CD4-positive, alpha-beta T cell (primary cell): ENCODE measurements around the gene NEU1. TPM values are rescaled to one million over a fixed set of nuclear protein-coding genes. Genes with fewer than 3 reads are reported as not detected.
"Not testable (repeated sequence)": the region's sequence is repeated elsewhere in the genome, so short reads cannot be mapped to it uniquely, and the experiment has no call there.

Source experiments
- ATAC-seq: fragments of 200-7000 bp; cut with Tn5 transposase; one replicate; pipeline ENCODE4 v1.10.0; 2022; ENCODE audit warnings: mild to moderate bottlenecking; ENCODE audit not compliant: poor library complexity
- CTCF ChIA-PET: fragments of 350-600 bp; sonication (Branson Sonifier 250); formaldehyde crosslinking; loops from one replicate; lab custom pipeline; 2021; ENCODE audit warnings: antibody characterized with exemption, inconsistent platforms; lab: Charles Lee
- POLR2A ChIA-PET: fragments of 350-600 bp; sonication (Branson Sonifier 250); formaldehyde crosslinking; loops from one replicate; lab custom pipeline; 2021; ENCODE audit warnings: antibody characterized with exemption, inconsistent platforms; lab: Charles Lee
- DNase-seq, 14 experiments: peaks; one replicate each; pipeline ENCODE4 v3.0.0-alpha.2; 2013 to 2020; ENCODE audit warnings: mixed read lengths in 2 of 14
- H3K27ac ChIP-seq, 2 donors: one replicate each; pipeline versions ENCODE4 v1.5.1 to v1.7.0; 2013; ENCODE audit warnings: low read length in 2 of 2, low read depth in 1 of 2, mild to moderate bottlenecking in 1 of 2
- H3K27me3 ChIP-seq, 2 experiments: 1 replicate in 1 of 2; 2 replicates in 1 of 2; pipeline versions ENCODE4 v1.6.1 to v1.7.0; 2013; ENCODE audit warnings: low read length in 2 of 2, control low read depth in 1 of 2, mild to moderate bottlenecking in 1 of 2, moderate library complexity in 1 of 2; ENCODE audit not compliant: insufficient read depth in 2 of 2, control insufficient read depth in 1 of 2
- H3K36me3 ChIP-seq: one replicate; pipeline ENCODE4 v1.6.1; 2013; ENCODE audit warnings: low read length, control low read depth; ENCODE audit not compliant: insufficient read depth
- H3K4me1 ChIP-seq: one replicate; pipeline ENCODE4 v1.6.1; 2013; ENCODE audit warnings: low read length, control low read depth; ENCODE audit not compliant: insufficient read depth
- H3K4me3 ChIP-seq: one replicate; pipeline ENCODE4 v1.5.1; 2013; ENCODE audit warnings: mild to moderate bottlenecking, low read length, moderate library complexity
- H3K9me3 ChIP-seq, 2 experiments: 1 replicate in 1 of 2; 2 replicates in 1 of 2; pipeline versions ENCODE4 v1.6.1 to v1.7.0; 2013; ENCODE audit warnings: low read length in 2 of 2, mild to moderate bottlenecking in 2 of 2, control low read depth in 1 of 2, moderate library complexity in 1 of 2; ENCODE audit not compliant: control insufficient read depth in 1 of 2, insufficient read depth in 1 of 2
- H3K27ac Mint-ChIP-seq: one replicate; pipeline ENCODE4 v1.8.0; 2020; ENCODE audit warnings: mixed read lengths
- H3K27me3 Mint-ChIP-seq: one replicate; pipeline ENCODE4 v1.8.0; 2021; ENCODE audit warnings: mixed read lengths
- H3K36me3 Mint-ChIP-seq: one replicate; pipeline ENCODE4 v1.8.0; 2021; ENCODE audit warnings: low read depth, mixed read lengths
- H3K4me1 Mint-ChIP-seq: one replicate; pipeline ENCODE4 v1.8.0; 2021; ENCODE audit warnings: low read depth, mixed read lengths
- H3K4me3 Mint-ChIP-seq: one replicate; pipeline ENCODE4 v1.8.0; 2020; ENCODE audit warnings: mild to moderate bottlenecking, mixed read lengths
- H3K9me3 Mint-ChIP-seq: one replicate; pipeline ENCODE4 v1.8.0; 2020; ENCODE audit warnings: mixed read lengths
- CTCF ChIP-seq: fragments of 200-600 bp; IDR thresholded peaks from one replicate; pipeline ENCODE4 v1.8.0; 2022; ENCODE audit warnings: antibody characterized with exemption, mild to moderate bottlenecking
- intact Hi-C, 2 experiments: fragments of 100-400 bp; cut with DNase I in 1 of 2; cut with micrococcal nuclease in 1 of 2; formaldehyde crosslinking; loops; one replicate each; pipeline versions ENCODE4 v1.15.1 to v1.9.0; 2023 to 2025; cut with DNase I, micrococcal nuclease
- total RNA-seq, 174 experiments: library from RNA in 2 of 174; stranded (reverse) in 2 of 174; gene quantifications; one replicate each; pipeline ENCODE4 v1.2.3 and lab custom pipeline; 2021 to 2026

Gene NEU1
- total RNA-seq, 2 experiments from 2014 or later, result 19.7 to 21.1 TPM

- H3K4me3 ChIP-seq, result peak overlapping the region; percentile 84
- H3K4me1 Mint-ChIP-seq, result peaks cover 50% of the 10 kb centered on the region
Observed at GRCh38 chr6:31826793-31827285, 35.8 kb downstream of the NEU1 start.

GRCh38 chr6:31825553-31825952 lies 37.1 kb downstream of the NEU1 start:
- CTCF ChIA-PET, result interaction anchor here (1.3 kb wide), 1 partner anchor 96 kb away, joined by 3 read pairs; no protein-coding TSS in a partner anchor
- Histone ChIP-seq H3K27me3 (no peaks in the 10 kb centered on the region), H3K9me3 (no peaks in the 10 kb centered on the region), H3K4me3 (no peak overlapping the region), H3K36me3 (no peaks in the 10 kb centered on the region), H3K4me1 (peaks cover 42% of the 10 kb centered on the region), H3K27ac (no peak overlapping the region)
- DNase-seq (no peak), ATAC-seq (no peak)
- H3K4me3 Mint-ChIP-seq, result peak overlapping the region; percentile 96
- no peaks in the 10 kb centered on the region for H3K27me3 Mint-ChIP-seq
- TF ChIP-seq CTCF, result no peak
- H3K9me3 Mint-ChIP-seq, result no peaks in the 10 kb centered on the region
- intact Hi-C loops, result no loop called here
- peaks cover 16% of the 10 kb centered on the region for H3K36me3 Mint-ChIP-seq
- POLR2A ChIA-PET, result interaction anchor here (2.9 kb wide), 1 partner anchor 11 kb away, joined by 23 read pairs; the partner anchor contains the start of genes HSPA1A and HSPA1L
- H3K4me1 Mint-ChIP-seq, result peaks cover 54% of the 10 kb centered on the region
- H3K27ac Mint-ChIP-seq, result peak overlapping the region; percentile 97

More at GRCh38 chr6:31826793-31827285, 35.8 kb downstream of the NEU1 start:
- Histone ChIP-seq H3K9me3 (no peaks in the 10 kb centered on the region), H3K4me1 (peaks cover 46% of the 10 kb centered on the region), H3K27me3 (no peaks in the 10 kb centered on the region), H3K27ac (peak overlapping the region; percentile 74 to 76), H3K36me3 (peaks cover 2% of the 10 kb centered on the region)
- peaks cover 14% of the 10 kb centered on the region for H3K36me3 Mint-ChIP-seq
- intact Hi-C loops, result loop anchor here in 1 of 2 experiments (2.0 kb wide), 1 partner anchor 32 kb away; the partner anchor contains the start of gene VARS1
- peak; percentile 19 for ATAC-seq
- DNase-seq, result peak in 5 of 14 experiments; percentile 32 to 54 (median 40)
- no peaks in the 10 kb centered on the region for H3K9me3 Mint-ChIP-seq
- no peaks in the 10 kb centered on the region for H3K27me3 Mint-ChIP-seq
- ChIA-PET CTCF (interaction anchor here (0.6 to 1.4 kb wide), 9 partner anchors 9 to 97 kb away, joined by 3 to 7 read pairs (median 4); partner anchors contain the start of genes DDAH2, MSH5 and VARS1), POLR2A (interaction anchor here (0.7 to 2.9 kb wide), 26 partner anchors 9 to 285 kb away, joined by 3 to 34 read pairs (median 6); partner anchors contain the start of genes ABHD16A, BAG6, C6orf47 and CLIC1)
- peak overlapping the region; percentile 96 for H3K4me3 Mint-ChIP-seq
- no peak for TF ChIP-seq CTCF
- H3K27ac Mint-ChIP-seq, result peak overlapping the region; percentile 97

- Mint-ChIP-seq H3K4me3 (peak overlapping the region; percentile 58), H3K27ac (peak overlapping the region; percentile 47), H3K36me3 (peaks cover 16% of the 10 kb centered on the region), H3K4me1 (peaks cover 50% of the 10 kb centered on the region)
- intact Hi-C loops, result loop anchor here in 1 of 2 experiments (2.0 kb wide), 1 partner anchor 17 kb away; the partner anchor contains the start of gene LSM2
- DNase-seq, H3K27me3 Mint-ChIP-seq, H3K27me3 ChIP-seq, H3K9me3 Mint-ChIP-seq, H3K36me3 ChIP-seq, H3K9me3 ChIP-seq, CTCF ChIA-PET, H3K4me3 ChIP-seq, H3K27ac ChIP-seq, ATAC-seq: not testable (repeated sequence)
- peaks cover 55% of the 10 kb centered on the region for H3K4me1 ChIP-seq
- POLR2A ChIA-PET, result interaction anchor here (2.6 to 2.7 kb wide), 2 partner anchors 10 to 17 kb away, joined by 8 to 17 read pairs; partner anchors contain the start of gene LSM2
Observed at GRCh38 chr6:31823592-31824196, 38.9 kb downstream of the NEU1 start.
